KMS-11 (cell line): Measurements from ENCODE around the gene CRHR2.

Experiments used
- H2AFZ ChIP-seq: fragments of 200-600 bp; sonication (generic); 2 replicates; pipeline ENCODE4 v1.6.1; 2016; ENCODE audit warnings: antibody characterized with exemption, mixed run types, low read depth
- H3K27ac ChIP-seq: fragments of 200-600 bp; sonication (generic); 2 replicates; pipeline ENCODE4 v1.6.1; 2016; ENCODE audit warnings: mild to moderate bottlenecking, mixed run types
- H3K27me3 ChIP-seq: fragments of 200-600 bp; sonication (generic); 2 replicates; pipeline ENCODE4 v1.6.1; 2017; ENCODE audit warnings: mild to moderate bottlenecking, low read depth, mixed run types, moderate library complexity; ENCODE audit not compliant: insufficient read depth
- H3K36me3 ChIP-seq: fragments of 200-600 bp; sonication (generic); 2 replicates; pipeline ENCODE4 v1.6.1; 2017; ENCODE audit warnings: mild to moderate bottlenecking, mixed run types; ENCODE audit not compliant: insufficient read depth
- H3K4me1 ChIP-seq: fragments of 200-600 bp; sonication (generic); 2 replicates; pipeline ENCODE4 v1.6.1; 2016; ENCODE audit warnings: mild to moderate bottlenecking, low read depth, mixed run types; ENCODE audit not compliant: poor library complexity, severe bottlenecking
- H3K4me2 ChIP-seq: fragments of 200-600 bp; sonication (generic); 2 replicates; pipeline ENCODE4 v1.7.0; 2016; ENCODE audit warnings: mild to moderate bottlenecking, mixed run types
- H3K4me3 ChIP-seq: fragments of 200-600 bp; sonication (generic); IDR thresholded peaks from 2 replicates; pipeline ENCODE4 v1.6.1; 2017; ENCODE audit warnings: low read depth, low read length, mixed read lengths; ENCODE audit not compliant: insufficient read depth
- H3K79me2 ChIP-seq: fragments of 200-600 bp; sonication (generic); 2 replicates; pipeline ENCODE4 v1.6.1; 2016; ENCODE audit warnings: low read depth, mixed run types; ENCODE audit not compliant: insufficient read depth
- H3K9ac ChIP-seq: fragments of 200-600 bp; sonication (generic); 2 replicates; pipeline ENCODE4 v1.6.1; 2016; ENCODE audit warnings: mild to moderate bottlenecking, mixed run types
- H4K20me1 ChIP-seq: fragments of 200-600 bp; sonication (generic); 2 replicates; pipeline ENCODE4 v1.6.1; 2016; ENCODE audit warnings: mild to moderate bottlenecking, mixed run types; ENCODE audit not compliant: insufficient read depth
- CTCF ChIP-seq: fragments of 200-600 bp; sonication (generic); conservative IDR thresholded peaks from 2 replicates; pipeline ENCODE4 v1.6.1; 2017; ENCODE audit warnings: low read depth, mild to moderate bottlenecking, antibody characterized with exemption, low read length, moderate library complexity, mixed read lengths

Gene CRHR2

GRCh38 chr7:30654296-30655090 lies 27.8 kb downstream of the CRHR2 start:
- Histone ChIP-seq H3K4me3 (no peak overlapping the region), H3K36me3 (no peaks in the 10 kb centered on the region), H3K4me1 (no peaks in the 10 kb centered on the region), H3K27ac (no peak overlapping the region), H3K27me3 (no peaks in the 10 kb centered on the region), H4K20me1 (no peaks in the 10 kb centered on the region), H2AFZ (no peak overlapping the region), H3K9ac (no peak overlapping the region), H3K4me2 (no peak overlapping the region), H3K79me2 (no peaks in the 10 kb centered on the region)
- no peak for TF ChIP-seq CTCF

GRCh38 chr7:30652698-30653641 lies 29.3 kb downstream of the CRHR2 start:
- Histone ChIP-seq H3K27me3 (no peaks in the 10 kb centered on the region), H2AFZ (no peak overlapping the region), H3K9ac (no peak overlapping the region), H3K36me3 (no peaks in the 10 kb centered on the region), H3K4me2 (no peak overlapping the region), H4K20me1 (no peaks in the 10 kb centered on the region), H3K4me1 (no peaks in the 10 kb centered on the region), H3K27ac (no peak overlapping the region), H3K4me3 (no peak overlapping the region), H3K79me2 (no peaks in the 10 kb centered on the region)
- no peak for TF ChIP-seq CTCF

- Histone ChIP-seq H4K20me1 (no peaks in the 10 kb centered on the region), H3K4me2 (no peak overlapping the region), H3K4me1 (no peaks in the 10 kb centered on the region), H3K36me3 (no peaks in the 10 kb centered on the region), H3K27ac (no peak overlapping the region), H3K9ac (no peak overlapping the region), H3K79me2 (no peaks in the 10 kb centered on the region), H3K27me3 (no peaks in the 10 kb centered on the region), H3K4me3 (no peak overlapping the region), H2AFZ (no peak overlapping the region)
- no peak for TF ChIP-seq CTCF
Measured at GRCh38 chr7:30652132-30652531, 30.1 kb downstream of the CRHR2 start.

GRCh38 chr7:30650421-30650808 lies 31.8 kb downstream of the CRHR2 start:
- Histone ChIP-seq H3K36me3 (no peaks in the 10 kb centered on the region), H3K27me3 (no peaks in the 10 kb centered on the region), H3K4me2 (no peak overlapping the region), H4K20me1 (no peaks in the 10 kb centered on the region), H3K79me2 (no peaks in the 10 kb centered on the region), H3K4me1 (no peaks in the 10 kb centered on the region), H3K9ac (no peak overlapping the region), H3K27ac (no peak overlapping the region), H2AFZ (no peak overlapping the region), H3K4me3 (no peak overlapping the region)
- no peak for TF ChIP-seq CTCF
